Measurements from ENCODE around the gene L3MBTL4. TPM values are rescaled to one million over a fixed set of nuclear protein-coding genes. Genes with fewer than 3 reads are reported as not detected.

The L3MBTL4 gene
- total and polyA plus RNA-seq, 9 of the 15 experiments (the other 6 are each of a cell fraction or from before 2014, with no cell fraction given) = not detected

DNA sequence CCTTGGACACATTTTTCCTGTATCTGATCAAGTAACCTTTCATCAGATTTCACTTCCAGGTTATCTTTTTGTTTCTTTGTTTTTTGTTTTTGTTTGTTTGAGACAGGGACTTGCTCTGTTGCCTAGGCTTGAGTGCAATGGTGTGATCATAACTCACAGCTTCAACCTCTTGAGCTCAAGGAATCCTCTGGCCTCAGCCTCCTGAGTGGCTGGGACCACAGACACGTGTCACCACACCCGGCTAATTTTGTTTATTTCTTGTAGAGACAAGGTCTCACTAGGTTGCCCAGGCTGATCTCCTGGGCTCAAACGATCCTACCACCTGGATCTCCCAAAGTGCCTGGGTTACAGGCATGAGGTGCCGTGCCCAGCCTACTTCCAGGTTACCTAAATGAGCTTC is 124.9 kb downstream of the L3MBTL4 start (continued):
- TF ChIP-seq BRF2 (IDR thresholded peaks at IDR 0.05; ENCODE audit: borderline replicate concordance, insufficient read depth, insufficient read length) (no peak), RHOXF2B (CRISPR knock-in tag; conservative IDR thresholded peaks at IDR 0.05) (no peak), TEAD2 (tag; IDR thresholded peaks at IDR 0.05) (no peak), GABPB1 (CRISPR knock-in tag; IDR thresholded peaks at IDR 0.05) (no peak), FOXJ2 (tag; IDR thresholded peaks at IDR 0.05) (no peak)

DNA sequence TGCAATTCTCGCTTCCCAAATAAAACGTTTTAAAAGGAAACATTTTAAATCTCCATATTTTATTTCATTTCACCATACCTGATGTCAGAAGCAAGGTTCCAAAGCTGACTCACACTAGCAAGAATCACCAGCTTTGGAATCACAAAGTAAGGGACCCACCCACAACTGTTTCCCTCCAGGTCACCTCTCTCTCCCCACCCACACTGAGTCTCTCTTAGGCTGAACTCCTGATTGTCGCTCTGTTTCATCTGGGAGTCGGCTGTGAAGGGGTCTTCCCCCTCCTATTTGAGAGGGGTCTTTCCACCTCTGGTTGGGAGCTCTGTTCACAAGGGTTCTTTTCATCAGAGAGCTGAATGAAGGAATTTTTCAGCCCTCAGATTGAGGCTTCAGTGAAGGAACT is 128.1 kb downstream of the L3MBTL4 start:
- H3K9me1 ChIP-seq (ENCODE audit: control insufficient read depth, insufficient read depth, low read length) = no peaks in the 10 kb centered on the region
- no peak for DNase-seq (ENCODE audit: extremely low read depth in 1 of 4, low spot score in 3 of 4)
- no peaks in the 10 kb centered on the region for H3K9me3 ChIP-seq (replicated peaks; ENCODE audit: control insufficient read depth, insufficient read depth, low read depth, low read length)
- no peaks in the 10 kb centered on the region for H3K79me2 ChIP-seq (ENCODE audit: control insufficient read depth, insufficient read depth, low read length)
- no peak for FAIRE-seq
- ATAC-seq = no peak
- WGBS (ENCODE audit: insufficient coverage, low coverage, missing lambda C conversion rate) = 0% methylated on average over 4 of the region's 4 CpGs
- intact Hi-C loops (cut with micrococcal nuclease) (no loop called here), in situ Hi-C loops (cut with MboI) (no loop called here)
- H3K4me3 ChIP-seq = no peak overlapping the region
- H3K27ac ChIP-seq (ENCODE audit: extremely low read depth, low read depth, low read length) = no peak overlapping the region
- ChIA-PET CTCF (ENCODE audit: low intra/inter-chr PET ratio) (no interaction called here), POLR2A (no interaction called here)
- H4K20me1 ChIP-seq (replicated peaks; ENCODE audit: control insufficient read depth, insufficient read depth, low read length) = no peaks in the 10 kb centered on the region
- peaks cover 0 to 3% of the 10 kb centered on the region in 2 experiments; a peak in 1 of 5 replicates for H3K4me1 ChIP-seq (replicated peaks in 1 of 2; ENCODE audit: control insufficient read depth in 2 of 2, insufficient read depth in 2 of 2, low read length in 2 of 2)
- TF ChIP-seq ZFP1 (CRISPR knock-in tag; IDR thresholded peaks at IDR 0.05) = no peak
- BruUV-seq (replicated peaks) = no TSS peak
- H3K27me3 ChIP-seq (ENCODE audit: control insufficient read depth in 2 of 2, insufficient read depth in 2 of 2, low read length in 2 of 2) = no peaks in the 10 kb centered on the region
- no peak overlapping the region for H3K9ac ChIP-seq (ENCODE audit: insufficient read depth in 1 of 2, low read depth in 2 of 2, low read length in 2 of 2)
- H2AFZ ChIP-seq (ENCODE audit: low read depth, low read length) = no peak overlapping the region
- no peak overlapping the region for H3K4me2 ChIP-seq (ENCODE audit: insufficient read depth, low read length)
- H3K36me3 ChIP-seq (ENCODE audit: control insufficient read depth, insufficient read depth, low read length) = no peaks in the 10 kb centered on the region

All from K562 (cell line).